Gastroesophageal sphincter (tissue), 4 donors: Measurements from ENCODE around the gene USP37. TPM values are rescaled to one million over a fixed set of nuclear protein-coding genes. Genes with fewer than 3 reads are reported as not detected.

ENCODE experiments used
- ATAC-seq: fragments of 150-250 bp; one replicate; pipeline ENCODE4 v1.9.1; 2016; ENCODE audit warnings: mild to moderate bottlenecking, moderate library complexity
- H3K27ac ChIP-seq, 4 donors: fragments of 200-600 bp; sonication (generic) in 3 of 4; 1 replicate in 3 of 4; 2 replicates in 1 of 4; pipeline ENCODE4 v1.5.1; 2016 to 2019
- H3K27me3 ChIP-seq: fragments of 200-600 bp; sonication (generic); one replicate; pipeline ENCODE4 v1.5.1; 2019
- H3K36me3 ChIP-seq, 2 donors: fragments of 200-600 bp; sonication (generic); one replicate each; pipeline ENCODE4 v1.5.1; 2019; ENCODE audit warnings: control low read depth in 1 of 2
- H3K4me1 ChIP-seq, 3 donors: fragments of 200-600 bp; sonication (generic); 1 replicate in 2 of 3; 2 replicates in 1 of 3; pipeline ENCODE4 v1.5.1; 2016 to 2019; ENCODE audit warnings: control low read depth in 2 of 3
- H3K4me3 ChIP-seq, 2 donors: fragments of 200-600 bp; sonication (generic); one replicate each; pipeline ENCODE4 v1.5.1; 2019; ENCODE audit warnings: mild to moderate bottlenecking in 1 of 2, moderate library complexity in 1 of 2
- H3K9me3 ChIP-seq, 3 donors: fragments of 200-600 bp; sonication (generic); one replicate each; pipeline ENCODE4 v1.5.1; 2017 to 2019; ENCODE audit warnings: control low read depth in 2 of 3
- CTCF ChIP-seq, 4 experiments: fragments of 200-600 bp in 2 of 4; fragments of 450-650 bp in 2 of 4; sonication (generic) in 1 of 4; IDR thresholded peaks; one replicate each; pipeline ENCODE4 v1.5.1; 2017 to 2019; ENCODE audit warnings: antibody characterized with exemption in 4 of 4, mild to moderate bottlenecking in 2 of 4, moderate library complexity in 2 of 4
- EP300 ChIP-seq: sonication (generic); formaldehyde crosslinking; IDR thresholded peaks from one replicate; pipeline ENCODE4 v1.6.1; 2017; ENCODE audit warnings: antibody characterized with exemption, mild to moderate bottlenecking
- POLR2A ChIP-seq, 2 donors: fragments of 450-650 bp; IDR thresholded peaks; one replicate each; pipeline ENCODE4 v1.6.1; 2017; ENCODE audit warnings: antibody characterized with exemption in 2 of 2, mild to moderate bottlenecking in 2 of 2, moderate library complexity in 1 of 2
- POLR2AphosphoS5 ChIP-seq: sonication (generic); formaldehyde crosslinking; IDR thresholded peaks from one replicate; pipeline ENCODE4 v1.6.1; 2017; ENCODE audit warnings: antibody characterized with exemption
- WGBS, 2 donors: methylation state at CpG; one replicate each; pipeline ENCODE4 v1.1.5; 2018; ENCODE audit warnings: low coverage in 1 of 2; 5-methylcytosine and 5-hydroxymethylcytosine counted together
- total RNA-seq, 4 donors: library from RNA; depleted of rRNA; stranded (reverse); fragments of >200 nt; gene quantifications; one replicate each; pipeline ENCODE4 v1.1.0, GENCODE V29; 2016

The USP37 gene
- total RNA-seq, 4 donors from 2014 or later = 8.3 to 17.4 (median 9.0) TPM

- no peak for ATAC-seq
- no peak overlapping the region for H3K4me3 ChIP-seq
- H3K4me1 ChIP-seq = peaks cover 0 to 12% (median 0%) of the 10 kb centered on the region in 3 donors
- H3K27me3 ChIP-seq = no peaks in the 10 kb centered on the region
- no peaks in the 10 kb centered on the region for H3K9me3 ChIP-seq
- H3K27ac ChIP-seq = no peak overlapping the region
- H3K36me3 ChIP-seq = peaks cover 0 to 70% of the 10 kb centered on the region in 2 donors
- no peak for TF ChIP-seq EP300
- WGBS, 2 donors = 40 to 91% methylated on average over 1 of the region's 1 CpG
These were observed 85.5 kb downstream of the USP37 start for GRCh38 chr2:218482651-218483050.

- no peak for TF ChIP-seq POLR2AphosphoS5
- TF ChIP-seq POLR2A (IDR thresholded peaks at IDR 0.05) = no peak
- no peak for TF ChIP-seq EP300
- TF ChIP-seq CTCF (IDR thresholded peaks at IDR 0.05) = no peak
- no peaks in the 10 kb centered on the region for H3K27me3 ChIP-seq
- no peak overlapping the region for H3K4me3 ChIP-seq
- peaks cover 0 to 52% of the 10 kb centered on the region in 2 donors for H3K36me3 ChIP-seq
- no peaks in the 10 kb centered on the region for H3K9me3 ChIP-seq
- no peak for ATAC-seq
- H3K27ac ChIP-seq = no peak overlapping the region
- peaks cover 4 to 29% (median 6%) of the 10 kb centered on the region in 3 donors for H3K4me1 ChIP-seq
- 91 to 100% methylated on average over 2 of the region's 2 CpGs for WGBS, 2 donors
These were observed 88.6 kb downstream of the USP37 start for GRCh38 chr2:218479595-218479994.

DNA sequence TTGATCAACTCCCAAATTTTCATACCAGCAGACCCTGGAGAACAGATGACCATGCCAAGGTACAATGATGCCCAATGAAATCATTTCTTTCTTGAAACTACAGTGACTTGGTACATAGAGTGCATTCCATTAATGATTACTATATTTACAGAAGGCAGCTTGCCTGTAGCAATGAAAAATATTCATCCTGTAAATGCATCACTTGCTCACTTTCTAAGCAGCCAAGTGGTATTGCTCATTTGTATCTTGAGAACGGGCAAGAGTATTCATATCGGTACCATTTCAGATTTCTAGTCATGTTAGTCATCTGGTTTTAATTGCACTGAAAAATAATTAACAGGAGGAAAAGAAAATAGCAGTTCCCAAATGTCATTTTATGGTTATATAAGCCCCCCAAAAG is 89.6 kb downstream of the USP37 start:
- no peak for TF ChIP-seq EP300
- TF ChIP-seq POLR2AphosphoS5 = no peak
- no peak for TF ChIP-seq POLR2A (IDR thresholded peaks at IDR 0.05)
- TF ChIP-seq CTCF (IDR thresholded peaks at IDR 0.05) = no peak
- no peaks in the 10 kb centered on the region for H3K27me3 ChIP-seq
- H3K36me3 ChIP-seq = peaks cover 0 to 52% of the 10 kb centered on the region in 2 donors
- no peak for ATAC-seq
- H3K9me3 ChIP-seq = no peaks in the 10 kb centered on the region
- no peak overlapping the region for H3K27ac ChIP-seq
- no peak overlapping the region for H3K4me3 ChIP-seq
- H3K4me1 ChIP-seq = peaks cover 4 to 29% (median 6%) of the 10 kb centered on the region in 3 donors
- 68 to 80% methylated on average over 2 of the region's 2 CpGs for WGBS, 2 donors

- Histone ChIP-seq H3K36me3 (peaks cover 0 to 59% of the 10 kb centered on the region in 2 donors), H3K4me1 (peaks cover 4 to 29% (median 6%) of the 10 kb centered on the region in 3 donors), H3K27me3 (no peaks in the 10 kb centered on the region), H3K9me3 (no peaks in the 10 kb centered on the region), H3K27ac (peak overlapping the region in 3 of 4 donors; percentile 25 to 75 (median 73)), H3K4me3 (no peak overlapping the region)
- TF ChIP-seq POLR2AphosphoS5 (no peak), POLR2A (IDR thresholded peaks at IDR 0.05) (no peak), CTCF (IDR thresholded peaks at IDR 0.05) (no peak), EP300 (no peak)
- ATAC-seq = no peak
These were observed 90.9 kb downstream of the USP37 start for GRCh38 chr2:218477247-218477646.

GRCh38 chr2:218476676-218477075 is 91.5 kb downstream of the USP37 start:
- H3K27ac ChIP-seq = peak overlapping the region; percentile 61 to 75 (median 69)
- H3K36me3 ChIP-seq = peaks cover 0 to 59% of the 10 kb centered on the region in 2 donors
- peak overlapping the region in 1 of 2 donors; percentile 14 for H3K4me3 ChIP-seq

DNA sequence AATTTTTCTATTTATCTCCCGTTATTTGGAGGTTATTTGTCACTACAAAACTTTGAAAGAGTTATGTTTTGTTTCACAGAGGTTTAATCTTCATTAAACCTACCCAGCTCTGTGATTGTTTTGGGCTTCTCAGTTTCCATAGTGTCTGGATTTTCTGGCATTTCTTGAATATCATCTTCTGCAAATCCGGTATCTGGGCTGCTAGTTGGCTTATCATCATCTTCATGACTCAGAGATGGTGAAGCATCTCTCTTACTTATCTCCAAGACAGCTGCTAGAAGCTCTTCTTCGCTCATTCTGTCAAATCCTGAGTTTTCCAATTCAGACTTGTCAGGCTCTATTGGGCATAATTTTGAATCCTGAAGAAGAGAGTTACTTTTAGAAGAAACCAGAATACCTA is 93.6 kb downstream of the USP37 start:
- TF ChIP-seq CTCF (IDR thresholded peaks at IDR 0.05) (no peak), POLR2A (IDR thresholded peaks at IDR 0.05) (no peak), POLR2AphosphoS5 (no peak), EP300 (no peak)
- H3K27me3 ChIP-seq = no peaks in the 10 kb centered on the region
- H3K4me1 ChIP-seq = peaks cover 4 to 29% (median 6%) of the 10 kb centered on the region in 3 donors
- WGBS, 2 donors = 43 to 55% methylated on average over 3 of the region's 3 CpGs
- no peak overlapping the region for H3K4me3 ChIP-seq
- ATAC-seq = no peak
- no peaks in the 10 kb centered on the region for H3K9me3 ChIP-seq
- H3K36me3 ChIP-seq = peaks cover 0 to 46% of the 10 kb centered on the region in 2 donors
- H3K27ac ChIP-seq = no peak overlapping the region

More at GRCh38 chr2:218476676-218477075, 91.5 kb downstream of the USP37 start:
- Histone ChIP-seq H3K4me1 (peaks cover 4 to 29% (median 6%) of the 10 kb centered on the region in 3 donors), H3K9me3 (no peaks in the 10 kb centered on the region), H3K27me3 (no peaks in the 10 kb centered on the region)
- TF ChIP-seq EP300 (no peak), POLR2AphosphoS5 (peak; percentile 48)
- 13 to 20% methylated on average over 3 of the region's 3 CpGs for WGBS, 2 donors
- peak; percentile 52 for ATAC-seq
